HepG2 (cell line): ENCODE results near the gene PPP3R1. TPM values are rescaled to one million over a fixed set of nuclear protein-coding genes. Genes with fewer than 3 reads are reported as not detected.

Experiments used
- ATAC-seq: fragments of 200-7000 bp; cut with Tn5 transposase; 3 replicates; pipeline ENCODE4 v1.9.1; 2020; ENCODE audit warnings: mild to moderate bottlenecking, moderate library complexity
- BruUV-seq: library from RNA; stranded (reverse); fragments of 400-500 nt; replicated peaks from 2 replicates; lab custom pipeline; 2021; lab: Mats Ljungman, UMichigan
- CTCF ChIA-PET: fragments of 300-600 bp; formaldehyde crosslinking; extraction: SDS; loops from one replicate; lab custom pipeline; 2021; ENCODE audit warnings: low total read pairs, inconsistent platforms, low intra/inter-chr PET ratio; lab: Yijun Ruan, JAX
- POLR2A ChIA-PET: fragments of 350-600 bp; sonication (Branson Sonifier 250); formaldehyde crosslinking; loops from one replicate; lab custom pipeline; 2020; ENCODE audit warnings: antibody characterized with exemption, inconsistent platforms; lab: Yijun Ruan, JAX
- DNase-seq: peaks from one replicate; pipeline ENCODE4 v3.0.0-alpha.2; 2015; ENCODE audit warnings: low spot score
- FAIRE-seq: peaks from 3 replicates; lab custom pipeline; 2011; peaks lifted over from hg19 to GRCh38; lab: Jason Lieb, UNC
- H2AFZ ChIP-seq: one replicate; pipeline ENCODE4 v1.6.1; 2011; ENCODE audit warnings: low read length, inconsistent platforms
- H3K27ac ChIP-seq: fragments of 300-600 bp; 3 replicates; pipeline ENCODE4 v1.8.0; 2011; ENCODE audit warnings: mixed run types, mild to moderate bottlenecking, mixed read lengths, low read length, inconsistent platforms; ENCODE audit not compliant: insufficient read depth; ENCODE audit errors: extremely low read length
- H3K27me3 ChIP-seq, 2 experiments: fragments of 200-600 bp in 1 of 2; 2 replicates in 1 of 2; 3 replicates in 1 of 2; pipeline versions ENCODE4 v1.6.0 to v1.8.0; 2011; ENCODE audit warnings: low read length in 2 of 2, mild to moderate bottlenecking in 2 of 2, moderate library complexity in 2 of 2, inconsistent platforms in 1 of 2; ENCODE audit not compliant: insufficient read depth in 2 of 2, control insufficient read depth in 1 of 2
- H3K36me3 ChIP-seq, 2 experiments: fragments of 200-600 bp in 1 of 2; replicated peaks in 1 of 2; 2 replicates in 1 of 2; 3 replicates in 1 of 2; pipeline versions ENCODE4 v1.5.1 to v1.8.0; 2011; ENCODE audit warnings: low read length in 2 of 2, inconsistent platforms in 1 of 2; ENCODE audit not compliant: insufficient read depth in 2 of 2, control insufficient read depth in 1 of 2
- H3K4me1 ChIP-seq: 2 replicates; pipeline ENCODE4 v1.5.1; 2012; ENCODE audit warnings: low read length, inconsistent platforms; ENCODE audit not compliant: insufficient read depth
- H3K4me2 ChIP-seq: 2 replicates; pipeline ENCODE4 v1.6.0; 2011; ENCODE audit warnings: low read depth, low read length, inconsistent platforms
- H3K4me3 ChIP-seq, 3 experiments: fragments of 200-600 bp in 1 of 3; sonication (generic), shearing (Covaris generic) in 1 of 3; replicated peaks in 1 of 3; 2 replicates each; pipeline ENCODE4 v1.5.1; 2011 to 2016; ENCODE audit warnings: low read length in 3 of 3, inconsistent platforms in 2 of 3, low read depth in 2 of 3, mild to moderate bottlenecking in 2 of 3, control low read depth in 1 of 3, mixed read lengths in 1 of 3; ENCODE audit not compliant: insufficient read depth in 1 of 3
- H3K79me2 ChIP-seq: one replicate; pipeline ENCODE4 v1.6.1; 2011; ENCODE audit warnings: low read length, inconsistent platforms; ENCODE audit not compliant: insufficient read depth
- H3K9ac ChIP-seq: 2 replicates; pipeline ENCODE4 v1.6.0; 2011; ENCODE audit warnings: mild to moderate bottlenecking, low read depth, low read length, inconsistent platforms; ENCODE audit not compliant: insufficient read depth
- H3K9me3 ChIP-seq: 2 replicates; pipeline ENCODE4 v1.5.1; 2012; ENCODE audit warnings: mild to moderate bottlenecking, low read length
- H4K20me1 ChIP-seq: 2 replicates; pipeline ENCODE4 v1.6.0; 2011; ENCODE audit warnings: inconsistent platforms, mild to moderate bottlenecking, low read length, moderate library complexity; ENCODE audit not compliant: insufficient read depth
- CHCHD3 ChIP-seq: sonication (generic); formaldehyde crosslinking; IDR thresholded peaks from 2 replicates; pipeline ENCODE4 v1.8.0; 2022; ENCODE audit warnings: mild to moderate bottlenecking, missing genetic modification reagents, moderate library complexity
- EED ChIP-seq: sonication (generic); formaldehyde crosslinking; IDR thresholded peaks from 2 replicates; pipeline ENCODE4 v1.5.0; 2020; ENCODE audit warnings: mild to moderate bottlenecking, missing genetic modification reagents
- FOXC1 ChIP-seq: sonication (generic); formaldehyde crosslinking; IDR thresholded peaks from 2 replicates; pipeline ENCODE4 v1.8.0; 2022; ENCODE audit warnings: mild to moderate bottlenecking, missing genetic modification reagents, borderline replicate concordance
- GATAD2A ChIP-seq: IDR thresholded peaks from 2 replicates; pipeline ENCODE4 v1.6.1; 2016
- HCFC1 ChIP-seq: fragments of 150-350 bp; IDR thresholded peaks from 2 replicates; pipeline ENCODE4 v1.6.1; 2014; ENCODE audit warnings: low read depth, low read length
- RAD21 ChIP-seq: fragments of 450-650 bp; formaldehyde crosslinking; IDR thresholded peaks from 2 replicates; pipeline ENCODE4 v1.5.0; 2020; ENCODE audit warnings: mild to moderate bottlenecking
- RBM22 ChIP-seq: fragments of 200-400 bp; formaldehyde crosslinking; optimal IDR thresholded peaks from 2 replicates; pipeline ENCODE3; 2017; ENCODE audit warnings: mild to moderate bottlenecking, low read length, moderate library complexity
- THAP9 ChIP-seq: sonication (generic); formaldehyde crosslinking; IDR thresholded peaks from 2 replicates; pipeline ENCODE4; 2020; ENCODE audit warnings: missing genetic modification reagents, mild to moderate bottlenecking, borderline replicate concordance
- ZMYM4 ChIP-seq: sonication (generic); formaldehyde crosslinking; IDR thresholded peaks from 2 replicates; pipeline ENCODE4 v1.8.1; 2023; ENCODE audit warnings: mild to moderate bottlenecking, missing genetic modification reagents
- ZNF24 ChIP-seq: fragments of 450-650 bp; IDR thresholded peaks from 2 replicates; pipeline ENCODE4 v1.6.1; 2017; ENCODE audit warnings: antibody characterized with exemption, mild to moderate bottlenecking
- ZNF329 ChIP-seq: sonication (generic); formaldehyde crosslinking; IDR thresholded peaks from 2 replicates; pipeline ENCODE4 v1.9.0; 2021; ENCODE audit warnings: low read depth, mild to moderate bottlenecking, missing genetic modification reagents
- ZNF577 ChIP-seq: sonication (generic); formaldehyde crosslinking; IDR thresholded peaks from 2 replicates; pipeline ENCODE4 v1.4.0; 2020; ENCODE audit warnings: mild to moderate bottlenecking, low read depth, missing genetic modification reagents, borderline replicate concordance
- ZNF580 ChIP-seq: IDR thresholded peaks from 2 replicates; pipeline ENCODE4 v1.6.1; 2016; ENCODE audit warnings: low read depth, borderline replicate concordance
- ZNF674 ChIP-seq: sonication (generic); formaldehyde crosslinking; IDR thresholded peaks from 2 replicates; pipeline ENCODE4 v1.5.0; 2020; ENCODE audit warnings: low read depth, mild to moderate bottlenecking, missing genetic modification reagents
- ZNF709 ChIP-seq: sonication (generic); formaldehyde crosslinking; IDR thresholded peaks from 2 replicates; pipeline ENCODE4 v1.5.0; 2020; ENCODE audit warnings: mild to moderate bottlenecking, missing genetic modification reagents
- ZNF788 ChIP-seq: sonication (generic); formaldehyde crosslinking; IDR thresholded peaks from 2 replicates; pipeline ENCODE4 v1.5.0; 2020; ENCODE audit warnings: mild to moderate bottlenecking, missing genetic modification reagents, borderline replicate concordance
- WGBS: methylation state at CpG from one replicate; pipeline ENCODE4 v1.1.6; 2017; ENCODE audit warnings: low lambda C conversion rate; 5-methylcytosine and 5-hydroxymethylcytosine counted together
- in situ Hi-C: cut with HindIII; loops from 2 replicates; pipeline ENCODE4 v1.10.0; 2017; ENCODE audit warnings: low pct_unique_long_range_greater_than_20kb; ENCODE audit not compliant: extremely low pct_ligation_motif_present
- intact Hi-C: fragments of 100-400 bp; cut with micrococcal nuclease; formaldehyde crosslinking; loops from one replicate; pipeline ENCODE4 v1.10.0; 2022; ENCODE audit not compliant: unreplicated experiment
- polyA plus RNA-seq, 8 experiments: library from polyadenylated mRNA; depleted of rRNA in 3 of 8; stranded (reverse) in 7 of 8; unstranded in 1 of 8; fragments of >200 nt; fragmentation: Illumina TruSeq in 4 of 8; extraction: Trizol in 4 of 8; gene quantifications; 2 replicates each; pipeline versions ENCODE4 v1.2.1 to v1.2.3, GENCODE V29; 2011 to 2016; ENCODE audit warnings: low read depth in 4 of 8, missing spikeins in 1 of 8, mixed read lengths in 1 of 8; ENCODE audit not compliant: insufficient read depth in 1 of 8
- total RNA-seq, 5 experiments: library from RNA; depleted of rRNA; stranded (reverse); fragments of >200 nt; fragmentation: Illumina TruSeq; extraction: Trizol; gene quantifications; 2 replicates each; pipeline ENCODE4 v1.2.3, GENCODE V29; 2016; ENCODE audit warnings: low read depth in 1 of 5
- TF ChIP-seq, protein P1 (sequence below): sonication (generic); formaldehyde crosslinking; IDR thresholded peaks from 2 replicates; pipeline ENCODE4 v1.5.0; 2020; ENCODE audit warnings: mild to moderate bottlenecking, missing genetic modification reagents, moderate library complexity
- TF ChIP-seq, protein P2 (sequence below): sonication (generic); formaldehyde crosslinking; IDR thresholded peaks from 2 replicates; pipeline ENCODE4 v1.8.1; 2023; ENCODE audit warnings: mild to moderate bottlenecking, missing genetic modification reagents

Gene PPP3R1
- total and polyA plus RNA-seq, 2 of the 13 experiments (the other 11 are each of a cell fraction or from before 2014, with no cell fraction given), result 11.6 to 25.7 TPM

DNA sequence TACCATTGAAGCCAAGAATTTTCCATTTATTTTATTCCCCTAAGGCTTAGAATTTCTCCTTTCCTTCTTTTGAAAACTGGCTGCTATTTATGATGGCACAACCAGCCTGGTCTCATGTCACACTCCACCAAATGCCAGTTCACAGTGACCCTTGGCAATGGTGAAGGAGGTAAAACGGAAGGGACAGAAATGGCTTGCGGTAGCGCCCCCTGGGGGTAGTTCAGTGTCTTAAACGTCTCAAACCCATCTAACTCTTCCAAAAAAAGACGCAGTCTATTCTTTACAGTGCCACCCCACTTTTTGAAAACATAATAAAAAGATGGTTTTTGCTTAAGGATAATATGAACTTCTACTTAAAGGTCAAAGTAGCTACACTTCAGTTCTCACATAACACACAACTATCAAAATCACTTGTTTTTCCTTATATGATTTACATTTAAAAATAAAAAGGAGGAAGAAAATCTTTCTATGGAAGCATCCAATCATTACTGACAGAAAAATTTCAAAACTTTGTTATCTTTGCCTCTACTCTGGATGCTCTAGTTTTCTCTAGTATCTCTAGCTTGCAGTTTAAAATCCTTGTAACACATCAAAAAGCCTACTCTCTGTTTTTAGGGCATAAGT, 66.7 kb downstream of the PPP3R1 start:
- no TSS peak for BruUV-seq
- 59% methylated on average over 5 of the region's 5 CpGs for WGBS
- POLR2A ChIA-PET, result no interaction called here
- Histone ChIP-seq H3K4me2 (no peak overlapping the region), H3K79me2 (peaks cover 13% of the 10 kb centered on the region), H3K27me3 (no peaks in the 10 kb centered on the region), H3K9me3 (no peaks in the 10 kb centered on the region), H4K20me1 (peaks cover 7% of the 10 kb centered on the region), H3K36me3 (peaks cover 11 to 40% of the 10 kb centered on the region in 2 experiments), H3K4me1 (peaks cover 11% of the 10 kb centered on the region), H2AFZ (no peak overlapping the region), H3K27ac (no peak overlapping the region), H3K4me3 (no peak overlapping the region), H3K9ac (no peak overlapping the region)
- CTCF ChIA-PET, result interaction anchor here (1.6 kb wide), 1 partner anchor 63 kb away, joined by 3 read pairs; no protein-coding TSS in a partner anchor
- DNase-seq (peak; percentile 52), FAIRE-seq (no peak), ATAC-seq (peak; percentile 77)
- intact Hi-C loops (loop anchor here (5.0 kb wide), 1 partner anchor 67 kb away; the partner anchor contains the start of gene PPP3R1), in situ Hi-C loops (no loop called here)
- no peak for TF ChIP-seq GATAD2A
- no peak for TF ChIP-seq ZNF580 (CRISPR knock-in tag)
- TF ChIP-seq ZNF674 (CRISPR knock-in tag), result no peak
- no peak for TF ChIP-seq ZNF329 (CRISPR knock-in tag)
- TF ChIP-seq EED (CRISPR knock-in tag), result no peak
- no peak for TF ChIP-seq THAP9 (CRISPR knock-in tag)
- TF ChIP-seq HCFC1, result no peak
- no peak for TF ChIP-seq CHCHD3 (CRISPR knock-in tag)
- TF ChIP-seq ZNF788 (CRISPR knock-in tag), result no peak
- peak; percentile 47 for TF ChIP-seq RBM22
- TF ChIP-seq ZNF24, result no peak
- TF ChIP-seq FOXC1 (CRISPR knock-in tag), result no peak
- TF ChIP-seq RAD21, result peak; percentile 40; the same call in 1 of the 2 replicates
- TF ChIP-seq ZNF709 (CRISPR knock-in tag), result no peak
- TF ChIP-seq, protein P1, sequence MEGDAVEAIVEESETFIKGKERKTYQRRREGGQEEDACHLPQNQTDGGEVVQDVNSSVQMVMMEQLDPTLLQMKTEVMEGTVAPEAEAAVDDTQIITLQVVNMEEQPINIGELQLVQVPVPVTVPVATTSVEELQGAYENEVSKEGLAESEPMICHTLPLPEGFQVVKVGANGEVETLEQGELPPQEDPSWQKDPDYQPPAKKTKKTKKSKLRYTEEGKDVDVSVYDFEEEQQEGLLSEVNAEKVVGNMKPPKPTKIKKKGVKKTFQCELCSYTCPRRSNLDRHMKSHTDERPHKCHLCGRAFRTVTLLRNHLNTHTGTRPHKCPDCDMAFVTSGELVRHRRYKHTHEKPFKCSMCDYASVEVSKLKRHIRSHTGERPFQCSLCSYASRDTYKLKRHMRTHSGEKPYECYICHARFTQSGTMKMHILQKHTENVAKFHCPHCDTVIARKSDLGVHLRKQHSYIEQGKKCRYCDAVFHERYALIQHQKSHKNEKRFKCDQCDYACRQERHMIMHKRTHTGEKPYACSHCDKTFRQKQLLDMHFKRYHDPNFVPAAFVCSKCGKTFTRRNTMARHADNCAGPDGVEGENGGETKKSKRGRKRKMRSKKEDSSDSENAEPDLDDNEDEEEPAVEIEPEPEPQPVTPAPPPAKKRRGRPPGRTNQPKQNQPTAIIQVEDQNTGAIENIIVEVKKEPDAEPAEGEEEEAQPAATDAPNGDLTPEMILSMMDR, result peak; percentile 69
- TF ChIP-seq, protein P2, sequence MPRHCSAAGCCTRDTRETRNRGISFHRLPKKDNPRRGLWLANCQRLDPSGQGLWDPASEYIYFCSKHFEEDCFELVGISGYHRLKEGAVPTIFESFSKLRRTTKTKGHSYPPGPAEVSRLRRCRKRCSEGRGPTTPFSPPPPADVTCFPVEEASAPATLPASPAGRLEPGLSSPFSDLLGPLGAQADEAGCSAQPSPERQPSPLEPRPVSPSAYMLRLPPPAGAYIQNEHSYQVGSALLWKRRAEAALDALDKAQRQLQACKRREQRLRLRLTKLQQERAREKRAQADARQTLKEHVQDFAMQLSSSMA (CRISPR knock-in tag), result no peak
- TF ChIP-seq ZNF577, result no peak
- TF ChIP-seq ZMYM4 (CRISPR knock-in tag), result 0 out of 2 replicates have a peak, but pooled peaks have one; percentile 24
